Natural killer cell (primary cell): Measurements from ENCODE around the gene NDUFAB1. TPM values are rescaled to one million over a fixed set of nuclear protein-coding genes. Genes with fewer than 3 reads are reported as not detected.
"Not testable (repeated sequence)": the region's sequence is repeated elsewhere in the genome, so short reads cannot be mapped to it uniquely, and the experiment has no call there.

Experiments
- ATAC-seq, 3 donors: fragments of 150-1000 bp in 2 of 3; fragments of 200-7000 bp in 1 of 3; cut with Tn5 transposase; 1 replicate in 1 of 3; 2 replicates in 2 of 3; pipeline ENCODE4 v1.10.0; 2021; ENCODE audit warnings: mild to moderate bottlenecking in 2 of 3, moderate library complexity in 2 of 3
- DNase-seq, 2 donors: peaks; one replicate each; pipeline versions ENCODE4 v3.0.0 to v3.0.0-alpha.2; 2013 to 2021; ENCODE audit warnings: mixed read lengths in 1 of 2
- H3K27ac ChIP-seq: one replicate; pipeline ENCODE4 v1.5.1; 2013; ENCODE audit warnings: mild to moderate bottlenecking, low read length
- H3K27me3 ChIP-seq: one replicate; pipeline ENCODE4 v1.6.1; 2013; ENCODE audit warnings: low read length; ENCODE audit not compliant: control insufficient read depth, insufficient read depth
- H3K36me3 ChIP-seq: one replicate; pipeline ENCODE4 v1.6.1; 2013; ENCODE audit warnings: low read length; ENCODE audit not compliant: control insufficient read depth, insufficient read depth
- H3K4me1 ChIP-seq: one replicate; pipeline ENCODE4 v1.6.1; 2013; ENCODE audit warnings: low read length; ENCODE audit not compliant: control insufficient read depth, insufficient read depth
- H3K4me3 ChIP-seq: one replicate; pipeline ENCODE4 v1.5.1; 2013; ENCODE audit warnings: low read length
- H3K9me3 ChIP-seq: one replicate; pipeline ENCODE4 v1.6.1; 2013; ENCODE audit warnings: low read length; ENCODE audit not compliant: control insufficient read depth, insufficient read depth
- H3K27ac Mint-ChIP-seq, 2 donors: one replicate each; pipeline ENCODE4 v1.8.0; 2022; ENCODE audit warnings: mild to moderate bottlenecking in 2 of 2, mixed read lengths in 2 of 2, moderate library complexity in 1 of 2
- H3K27me3 Mint-ChIP-seq, 2 donors: one replicate each; pipeline ENCODE4 v1.8.0; 2022; ENCODE audit warnings: low read depth in 2 of 2, mixed read lengths in 2 of 2
- H3K36me3 Mint-ChIP-seq: one replicate; pipeline ENCODE4 v1.8.0; 2022; ENCODE audit warnings: mixed read lengths
- H3K4me1 Mint-ChIP-seq, 2 donors: one replicate each; pipeline ENCODE4 v1.8.0; 2022; ENCODE audit warnings: mixed read lengths in 2 of 2
- H3K4me3 Mint-ChIP-seq: one replicate; pipeline ENCODE4 v1.8.0; 2022; ENCODE audit warnings: mild to moderate bottlenecking, moderate library complexity, mixed read lengths
- H3K9me3 Mint-ChIP-seq, 2 donors: one replicate each; pipeline ENCODE4 v1.8.0; 2022; ENCODE audit warnings: mixed read lengths in 2 of 2
- CTCF ChIP-seq: fragments of 200-600 bp; IDR thresholded peaks from one replicate; pipeline ENCODE4 v1.8.0; 2022; ENCODE audit warnings: antibody characterized with exemption
- WGBS: methylation state at CpG from one replicate; pipeline ENCODE4 v1.1.7; 2013; ENCODE audit warnings: missing lambda C conversion rate; ENCODE audit not compliant: insufficient coverage; 5-methylcytosine and 5-hydroxymethylcytosine counted together
- intact Hi-C: fragments of 100-400 bp; cut with micrococcal nuclease; formaldehyde crosslinking; loops from one replicate; pipeline ENCODE4 v1.14.2; 2022
- total RNA-seq, 4 donors: library from RNA; stranded (reverse); fragments of 120-200 nt in 1 of 4; gene quantifications; one replicate each; pipeline versions ENCODE4 v1.2.3 to v1.2.4, GENCODE V29; 2013 to 2022

The NDUFAB1 gene
- total RNA-seq, 3 donors from 2014 or later (not counting 1 experiment from before 2014, with no cell fraction given), result 27.3 to 30.5 (median 28.3) TPM

DNA sequence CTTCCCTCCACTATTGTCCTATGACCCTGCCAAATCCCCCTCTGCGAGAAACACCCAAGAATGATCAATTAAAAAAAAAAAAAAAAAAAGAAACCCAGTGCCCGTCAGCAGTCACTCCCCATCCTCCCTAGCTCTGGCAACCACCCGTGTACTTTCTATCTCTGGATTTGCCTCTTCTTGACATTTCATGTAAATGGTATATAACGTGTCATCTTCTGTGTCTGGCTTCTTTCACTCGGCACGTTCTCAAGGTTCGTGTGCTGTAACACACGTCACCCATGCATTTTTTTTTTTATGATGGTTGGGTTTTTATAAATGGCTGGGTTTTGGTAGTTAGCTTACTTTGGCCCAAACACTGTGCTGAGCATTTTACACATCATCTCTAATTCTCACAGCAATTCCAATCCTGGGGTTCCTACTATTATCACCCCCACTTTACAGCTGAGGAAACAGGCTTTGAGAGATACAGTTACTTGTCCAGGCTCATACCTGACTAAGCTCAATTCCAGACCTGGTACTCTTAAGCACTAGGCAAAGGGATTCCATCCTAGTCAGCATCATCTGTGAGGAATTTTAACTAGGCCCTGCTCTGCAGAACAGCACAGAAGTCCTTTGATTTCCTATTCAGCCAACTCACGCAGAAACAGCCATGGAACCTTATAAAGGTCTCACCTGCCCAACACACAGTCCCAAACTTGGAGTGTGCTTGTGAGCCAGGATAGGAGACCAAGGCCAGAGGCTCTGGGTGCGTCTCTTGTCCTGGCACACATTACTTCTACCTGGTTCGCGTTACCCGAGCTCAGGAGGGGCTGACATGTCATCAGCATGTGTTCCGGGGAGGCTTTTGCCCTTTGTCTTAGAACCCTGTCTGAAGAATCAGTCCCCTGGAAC is 11.7 kb downstream of the NDUFAB1 start:
- peaks cover 56% of the 10 kb centered on the region for H3K36me3 ChIP-seq
- DNase-seq (no peak), ATAC-seq (no peak)
- Mint-ChIP-seq H3K27ac (no peak overlapping the region), H3K4me3 (no peak overlapping the region), H3K36me3 (no peaks in the 10 kb centered on the region), H3K9me3 (no peaks in the 10 kb centered on the region), H3K27me3 (no peaks in the 10 kb centered on the region), H3K4me1 (peaks cover 0 to 4% of the 10 kb centered on the region in 2 donors)
- H3K27ac ChIP-seq, result no peak overlapping the region
- intact Hi-C loops, result no loop called here
- no peaks in the 10 kb centered on the region for H3K4me1 ChIP-seq
- 96% methylated on average over 13 of the region's 14 CpGs for WGBS
- TF ChIP-seq CTCF, result no peak
- no peaks in the 10 kb centered on the region for H3K27me3 ChIP-seq
- no peak overlapping the region for H3K4me3 ChIP-seq
- no peaks in the 10 kb centered on the region for H3K9me3 ChIP-seq

GRCh38 chr16:23583271-23583670 is 12.8 kb downstream of the NDUFAB1 start:
- H3K9me3 ChIP-seq, H3K4me3 Mint-ChIP-seq, H3K4me1 Mint-ChIP-seq, DNase-seq, H3K27ac Mint-ChIP-seq, H3K9me3 Mint-ChIP-seq, H3K27ac ChIP-seq, H3K27me3 ChIP-seq, H3K4me1 ChIP-seq, ATAC-seq, H3K36me3 Mint-ChIP-seq, H3K4me3 ChIP-seq, intact Hi-C loops, H3K27me3 Mint-ChIP-seq: not testable (repeated sequence)
- 98% methylated on average over 21 of the region's 30 CpGs for WGBS
- peaks cover 55% of the 10 kb centered on the region for H3K36me3 ChIP-seq

GRCh38 chr16:23581764-23582163 is 14.4 kb downstream of the NDUFAB1 start:
- no peak overlapping the region for H3K4me3 ChIP-seq
- H3K27me3 ChIP-seq, result no peaks in the 10 kb centered on the region
- Mint-ChIP-seq H3K36me3 (no peaks in the 10 kb centered on the region), H3K27me3 (no peaks in the 10 kb centered on the region), H3K9me3 (no peaks in the 10 kb centered on the region), H3K4me1 (no peaks in the 10 kb centered on the region), H3K4me3 (no peak overlapping the region), H3K27ac (no peak overlapping the region)
- no peak for TF ChIP-seq CTCF
- H3K27ac ChIP-seq, result no peak overlapping the region
- intact Hi-C loops, result no loop called here
- H3K4me1 ChIP-seq, result no peaks in the 10 kb centered on the region
- no peaks in the 10 kb centered on the region for H3K9me3 ChIP-seq
- DNase-seq (no peak), ATAC-seq (no peak)
- peaks cover 50% of the 10 kb centered on the region for H3K36me3 ChIP-seq

DNA sequence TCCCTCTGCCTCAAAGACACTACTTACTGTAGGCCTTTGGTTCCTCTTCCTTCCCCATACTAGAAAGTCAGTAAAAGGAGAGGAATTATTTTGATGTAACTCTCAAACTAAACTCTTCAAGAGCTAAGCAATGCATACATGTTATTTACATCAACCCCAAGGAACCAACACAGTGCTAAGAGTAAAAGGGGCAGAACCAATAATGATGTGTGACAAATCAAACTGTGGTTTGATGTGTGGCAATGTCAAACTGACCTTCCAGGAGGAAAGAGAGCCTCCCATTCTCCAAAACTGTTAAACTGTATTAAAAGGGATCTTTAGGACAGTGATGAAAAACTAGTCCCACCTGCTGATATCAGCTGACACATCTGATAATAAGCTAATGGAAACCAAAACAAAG is 15.7 kb downstream of the NDUFAB1 start:
- Mint-ChIP-seq H3K36me3 (no peaks in the 10 kb centered on the region), H3K9me3 (no peaks in the 10 kb centered on the region), H3K4me1 (no peaks in the 10 kb centered on the region), H3K27ac (no peak overlapping the region), H3K4me3 (no peak overlapping the region), H3K27me3 (no peaks in the 10 kb centered on the region)
- Histone ChIP-seq H3K4me1 (no peaks in the 10 kb centered on the region), H3K4me3 (no peak overlapping the region), H3K9me3 (no peaks in the 10 kb centered on the region), H3K27ac (no peak overlapping the region), H3K27me3 (no peaks in the 10 kb centered on the region), H3K36me3 (peaks cover 55% of the 10 kb centered on the region)
- TF ChIP-seq CTCF, result no peak
- intact Hi-C loops, result no loop called here
- no peak for ATAC-seq
- no peak for DNase-seq
